ENCODE data around the gene FJX1. TPM values are rescaled to one million over a fixed set of nuclear protein-coding genes. Genes with fewer than 3 reads are reported as not detected.

Gene FJX1
- total RNA-seq, 1 experiment from 2014 or later = 13.7 TPM

DNA sequence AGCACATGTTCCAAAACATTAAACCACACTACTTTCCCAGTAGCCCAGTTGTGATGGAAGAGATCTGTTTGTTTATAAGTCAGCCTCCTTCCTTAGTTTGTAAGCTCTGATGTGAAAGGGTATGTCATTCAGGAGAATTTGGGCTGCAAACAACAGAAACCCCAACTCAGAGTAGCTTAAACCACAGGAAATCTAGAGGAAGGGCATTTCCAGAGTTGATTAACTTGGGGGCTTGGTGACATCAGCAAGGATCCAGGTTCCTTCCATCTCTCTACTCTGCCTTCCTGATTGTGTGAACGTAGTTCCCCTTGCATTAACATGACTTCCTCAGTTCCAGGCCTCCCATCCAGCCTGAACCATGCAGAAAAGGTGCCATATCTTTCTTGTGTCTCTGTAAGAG is 6.5 kb upstream of the FJX1 start:
- Histone ChIP-seq H3K36me3 (ENCODE audit: control insufficient read depth in 1 of 2, insufficient read depth in 2 of 2, low read length in 2 of 2) (no peaks in the 10 kb centered on the region), H4K20me1 (ENCODE audit: insufficient read depth) (no peaks in the 10 kb centered on the region), H3K27ac (ENCODE audit: low read depth, low read length) (no peak overlapping the region), H3K27me3 (ENCODE audit: insufficient read depth, low read length) (peaks cover 56% of the 10 kb centered on the region), H2AFZ (ENCODE audit: low read depth, low read length, poor library complexity, severe bottlenecking) (no peak overlapping the region), H3K4me3 (replicated peaks in 1 of 2; ENCODE audit: low read depth in 1 of 2, low read length in 2 of 2) (no peak overlapping the region), H3K9ac (ENCODE audit: low read length) (no peak overlapping the region), H3K79me2 (ENCODE audit: insufficient read depth, low read length) (no peaks in the 10 kb centered on the region), H3K4me2 (ENCODE audit: low read length) (no peak overlapping the region), H3K9me3 (ENCODE audit: control insufficient read depth in 1 of 2, insufficient read depth in 1 of 2, low read depth in 1 of 2, low read length in 2 of 2) (no peaks in the 10 kb centered on the region), H3K9me2 (ENCODE audit: insufficient read depth) (no peaks in the 10 kb centered on the region), H3K4me1 (ENCODE audit: control insufficient read depth in 1 of 2, insufficient read depth in 2 of 2, low read length in 2 of 2) (peaks cover 4 to 11% of the 10 kb centered on the region in 2 experiments; a peak in 2 of 4 replicates)
- BruUV-seq (replicated peaks) = no TSS peak
- CTCF ChIA-PET = no interaction called here
- no peak for ATAC-seq
- POLR2A ChIA-PET = no interaction called here
- no peak for TF ChIP-seq FOSL1 (IDR thresholded peaks at IDR 0.05; ENCODE audit: low read depth)
- no peak for TF ChIP-seq YY1 (IDR thresholded peaks at IDR 0.05; ENCODE audit: extremely low read depth, insufficient replicate concordance, low read depth, low read length)
- TF ChIP-seq ZFX (IDR thresholded peaks at IDR 0.05) = no peak
- TF ChIP-seq SP1 (IDR thresholded peaks at IDR 0.05; ENCODE audit: low read depth) = no peak
- TF ChIP-seq CEBPB (IDR thresholded peaks at IDR 0.05; ENCODE audit: low read depth) = no peak
- TF ChIP-seq EGR1 (IDR thresholded peaks at IDR 0.05; ENCODE audit: low read depth) = no peak
- TF ChIP-seq, protein P1, sequence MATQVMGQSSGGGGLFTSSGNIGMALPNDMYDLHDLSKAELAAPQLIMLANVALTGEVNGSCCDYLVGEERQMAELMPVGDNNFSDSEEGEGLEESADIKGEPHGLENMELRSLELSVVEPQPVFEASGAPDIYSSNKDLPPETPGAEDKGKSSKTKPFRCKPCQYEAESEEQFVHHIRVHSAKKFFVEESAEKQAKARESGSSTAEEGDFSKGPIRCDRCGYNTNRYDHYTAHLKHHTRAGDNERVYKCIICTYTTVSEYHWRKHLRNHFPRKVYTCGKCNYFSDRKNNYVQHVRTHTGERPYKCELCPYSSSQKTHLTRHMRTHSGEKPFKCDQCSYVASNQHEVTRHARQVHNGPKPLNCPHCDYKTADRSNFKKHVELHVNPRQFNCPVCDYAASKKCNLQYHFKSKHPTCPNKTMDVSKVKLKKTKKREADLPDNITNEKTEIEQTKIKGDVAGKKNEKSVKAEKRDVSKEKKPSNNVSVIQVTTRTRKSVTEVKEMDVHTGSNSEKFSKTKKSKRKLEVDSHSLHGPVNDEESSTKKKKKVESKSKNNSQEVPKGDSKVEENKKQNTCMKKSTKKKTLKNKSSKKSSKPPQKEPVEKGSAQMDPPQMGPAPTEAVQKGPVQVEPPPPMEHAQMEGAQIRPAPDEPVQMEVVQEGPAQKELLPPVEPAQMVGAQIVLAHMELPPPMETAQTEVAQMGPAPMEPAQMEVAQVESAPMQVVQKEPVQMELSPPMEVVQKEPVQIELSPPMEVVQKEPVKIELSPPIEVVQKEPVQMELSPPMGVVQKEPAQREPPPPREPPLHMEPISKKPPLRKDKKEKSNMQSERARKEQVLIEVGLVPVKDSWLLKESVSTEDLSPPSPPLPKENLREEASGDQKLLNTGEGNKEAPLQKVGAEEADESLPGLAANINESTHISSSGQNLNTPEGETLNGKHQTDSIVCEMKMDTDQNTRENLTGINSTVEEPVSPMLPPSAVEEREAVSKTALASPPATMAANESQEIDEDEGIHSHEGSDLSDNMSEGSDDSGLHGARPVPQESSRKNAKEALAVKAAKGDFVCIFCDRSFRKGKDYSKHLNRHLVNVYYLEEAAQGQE (IDR thresholded peaks at IDR 0.05; ENCODE audit: low read depth) = no peak
- TF ChIP-seq SRF (IDR thresholded peaks at IDR 0.05; ENCODE audit: low read depth) = no peak
- TF ChIP-seq, protein P2, sequence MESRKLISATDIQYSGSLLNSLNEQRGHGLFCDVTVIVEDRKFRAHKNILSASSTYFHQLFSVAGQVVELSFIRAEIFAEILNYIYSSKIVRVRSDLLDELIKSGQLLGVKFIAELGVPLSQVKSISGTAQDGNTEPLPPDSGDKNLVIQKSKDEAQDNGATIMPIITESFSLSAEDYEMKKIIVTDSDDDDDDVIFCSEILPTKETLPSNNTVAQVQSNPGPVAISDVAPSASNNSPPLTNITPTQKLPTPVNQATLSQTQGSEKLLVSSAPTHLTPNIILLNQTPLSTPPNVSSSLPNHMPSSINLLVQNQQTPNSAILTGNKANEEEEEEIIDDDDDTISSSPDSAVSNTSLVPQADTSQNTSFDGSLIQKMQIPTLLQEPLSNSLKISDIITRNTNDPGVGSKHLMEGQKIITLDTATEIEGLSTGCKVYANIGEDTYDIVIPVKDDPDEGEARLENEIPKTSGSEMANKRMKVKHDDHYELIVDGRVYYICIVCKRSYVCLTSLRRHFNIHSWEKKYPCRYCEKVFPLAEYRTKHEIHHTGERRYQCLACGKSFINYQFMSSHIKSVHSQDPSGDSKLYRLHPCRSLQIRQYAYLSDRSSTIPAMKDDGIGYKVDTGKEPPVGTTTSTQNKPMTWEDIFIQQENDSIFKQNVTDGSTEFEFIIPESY (IDR thresholded peaks at IDR 0.05; ENCODE audit: extremely low read depth, insufficient replicate concordance, low read length) = no peak
- intact Hi-C loops (cut with micrococcal nuclease) = loop anchor here (10.0 kb wide), 2 partner anchors 333 to 873 kb away; partner anchors contain the start of gene LDLRAD3
- no peak for DNase-seq (ENCODE audit: low read depth, low spot score)
- RAD21 ChIA-PET (ENCODE audit: low non-redundant PET in 1 of 2, low total read pairs in 2 of 2, uncharacterized antibody in 2 of 2, unreplicated experiment in 2 of 2) = no interaction called here
